Endothelial cell of umbilical vein (primary cell): ENCODE results near the gene FBN2. TPM values are rescaled to one million over a fixed set of nuclear protein-coding genes. Genes with fewer than 3 reads are reported as not detected.

Source experiments
- BruUV-seq: library from RNA; stranded (reverse); fragments of 400-500 nt; replicated peaks from 2 replicates; lab custom pipeline; 2021; lab: Mats Ljungman, UMichigan
- CTCF ChIA-PET: fragments of 300-600, 350-600 bp; sonication (Branson Sonifier 250); formaldehyde crosslinking; loops from one replicate; lab custom pipeline; 2021; ENCODE audit warnings: antibody characterized with exemption, inconsistent platforms; lab: Charles Lee
- POLR2A ChIA-PET: fragments of 300-600, 350-600 bp; sonication (Branson Sonifier 250); formaldehyde crosslinking; loops from one replicate; lab custom pipeline; 2021; ENCODE audit warnings: antibody characterized with exemption, inconsistent platforms; lab: Charles Lee
- DNase-seq: peaks from one replicate; pipeline ENCODE4 v3.0.0-alpha.2; 2011; ENCODE audit warnings: low read depth, low spot score
- FAIRE-seq: peaks from 2 replicates; lab custom pipeline; 2011; peaks lifted over from hg19 to GRCh38; lab: Jason Lieb, UNC
- H2AFZ ChIP-seq: 2 replicates; pipeline ENCODE4 v1.6.0; 2012; ENCODE audit warnings: low read depth, low read length, control low read depth, inconsistent platforms
- H3K27ac ChIP-seq: 2 replicates; pipeline ENCODE4 v1.5.1; 2011; ENCODE audit warnings: low read depth, mild to moderate bottlenecking, control low read depth, low read length, moderate library complexity; ENCODE audit not compliant: insufficient read depth
- H3K27me3 ChIP-seq, 2 experiments: 2 replicates each; pipeline versions ENCODE4 v1.6.0 to v1.6.1; 2011; ENCODE audit warnings: low read length in 2 of 2, mixed read lengths in 1 of 2; ENCODE audit not compliant: control insufficient read depth in 2 of 2, insufficient read depth in 2 of 2
- H3K36me3 ChIP-seq, 2 experiments: 2 replicates in 1 of 2; 3 replicates in 1 of 2; pipeline ENCODE4 v1.5.1; 2011; ENCODE audit warnings: low read length in 2 of 2, mild to moderate bottlenecking in 1 of 2, moderate library complexity in 1 of 2; ENCODE audit not compliant: control insufficient read depth in 2 of 2, insufficient read depth in 2 of 2; ENCODE audit errors: extremely low read depth in 1 of 2
- H3K4me1 ChIP-seq: 3 replicates; pipeline ENCODE4 v1.5.1; 2011; ENCODE audit warnings: mild to moderate bottlenecking, low read length; ENCODE audit not compliant: control insufficient read depth, insufficient read depth; ENCODE audit errors: extremely low read depth
- H3K4me2 ChIP-seq: 2 replicates; pipeline ENCODE4 v1.6.1; 2011; ENCODE audit warnings: low read length, control low read depth, mixed read lengths; ENCODE audit not compliant: insufficient read depth
- H3K4me3 ChIP-seq, 3 experiments: fragments of 200-600 bp in 1 of 3; sonication (generic), shearing (Covaris generic) in 1 of 3; replicated peaks in 1 of 3; 2 replicates each; pipeline ENCODE4 v1.5.1; 2011 to 2016; ENCODE audit warnings: control low read depth in 3 of 3, low read length in 3 of 3, mild to moderate bottlenecking in 2 of 3, inconsistent platforms in 1 of 3, low read depth in 1 of 3, moderate library complexity in 1 of 3; ENCODE audit not compliant: insufficient read depth in 1 of 3
- H3K79me2 ChIP-seq: 2 replicates; pipeline ENCODE4 v1.6.0; 2012; ENCODE audit warnings: low read length, inconsistent platforms; ENCODE audit not compliant: control insufficient read depth, insufficient read depth
- H3K9ac ChIP-seq: replicated peaks from 2 replicates; pipeline ENCODE3; 2011; ENCODE audit warnings: low read length, control low read depth; ENCODE audit not compliant: insufficient read depth; ENCODE audit errors: extremely low read depth
- H3K9me1 ChIP-seq: replicated peaks from 3 replicates; pipeline ENCODE4 v1.6.0; 2011; ENCODE audit warnings: mild to moderate bottlenecking, low read length; ENCODE audit not compliant: control insufficient read depth, insufficient read depth; ENCODE audit errors: extremely low read depth
- H3K9me3 ChIP-seq: replicated peaks from 2 replicates; pipeline ENCODE4 v1.5.1; 2012; ENCODE audit warnings: low read length, inconsistent platforms; ENCODE audit not compliant: control insufficient read depth, insufficient read depth
- H4K20me1 ChIP-seq: replicated peaks from 2 replicates; pipeline ENCODE3; 2011; ENCODE audit warnings: mild to moderate bottlenecking, low read length; ENCODE audit not compliant: control insufficient read depth, insufficient read depth; ENCODE audit errors: extremely low read depth
- EZH2 ChIP-seq: IDR thresholded peaks from 2 replicates; pipeline ENCODE4 v1.6.1; 2012; ENCODE audit warnings: borderline replicate concordance, low read depth, mild to moderate bottlenecking, moderate library complexity, low read length, inconsistent platforms; ENCODE audit not compliant: severe bottlenecking
- FOS ChIP-seq: IDR thresholded peaks from 2 replicates; pipeline ENCODE4 v1.6.1; 2011; ENCODE audit warnings: mild to moderate bottlenecking, low read length, moderate library complexity, borderline replicate concordance; ENCODE audit not compliant: insufficient read depth
- GATA2 ChIP-seq: IDR thresholded peaks from 2 replicates; pipeline ENCODE4 v1.7.0; 2011; ENCODE audit warnings: low read depth, mild to moderate bottlenecking, moderate library complexity, mixed read lengths, low read length; ENCODE audit not compliant: insufficient read length, insufficient read depth
- JUN ChIP-seq: IDR thresholded peaks from 2 replicates; pipeline ENCODE4 v1.6.1; 2011; ENCODE audit warnings: borderline replicate concordance, low read depth; ENCODE audit not compliant: insufficient read length, insufficient read depth
- MYC ChIP-seq: IDR thresholded peaks from one replicate; pipeline ENCODE4 v1.6.1; 2011; ENCODE audit warnings: mild to moderate bottlenecking, low read depth, low read length
- POLR2A ChIP-seq: IDR thresholded peaks from 2 replicates; pipeline ENCODE4 v1.6.1; 2012; ENCODE audit warnings: low read depth, mild to moderate bottlenecking, control low read depth, low read length
- POLR2AphosphoS5 ChIP-seq: IDR thresholded peaks from 2 replicates; pipeline ENCODE4 v1.6.1; 2012; ENCODE audit warnings: low read depth, mild to moderate bottlenecking, control low read depth, low read length, moderate library complexity; ENCODE audit not compliant: insufficient read depth
- dilution Hi-C: fragments of 300-500 bp; cut with MboI; formaldehyde crosslinking; loops from one replicate; pipeline ENCODE4 v1.15.0; 2019; ENCODE audit warnings: low sequenced_read_pairs; ENCODE audit not compliant: extremely low pct_ligation_motif_present
- intact Hi-C: fragments of 100-400 bp; cut with micrococcal nuclease; formaldehyde crosslinking; loops from one replicate; pipeline ENCODE4 v1.10.0; 2022
- polyA plus RNA-seq, 4 experiments: library from polyadenylated mRNA; depleted of rRNA in 3 of 4; stranded (reverse) in 3 of 4; unstranded in 1 of 4; fragments of >200 nt; gene quantifications; 2 replicates each; pipeline versions ENCODE4 v1.2.1 to v1.2.3, GENCODE V29; 2011 to 2012; ENCODE audit warnings: missing spikeins in 1 of 4
- total RNA-seq: library from RNA; stranded (reverse); gene quantifications from 2 replicates; pipeline ENCODE4 v1.2.3, GENCODE V29; 2021
- TF ChIP-seq, protein P1 (sequence below): IDR thresholded peaks from 2 replicates; pipeline ENCODE4 v1.6.1; 2011; ENCODE audit not compliant: insufficient read depth, insufficient read length
- TF ChIP-seq, protein P2 (sequence below), 2 donors: IDR thresholded peaks; 1 replicate in 1 of 2; 2 replicates in 1 of 2; pipeline ENCODE4 v1.5.1; 2011; ENCODE audit warnings: low read length in 2 of 2, mild to moderate bottlenecking in 2 of 2, moderate library complexity in 2 of 2, control low read depth in 1 of 2, inconsistent platforms in 1 of 2, low read depth in 1 of 2; ENCODE audit not compliant: insufficient read depth in 1 of 2; ENCODE audit errors: extremely low read depth in 1 of 2

FBN2 gene
- total and polyA plus RNA-seq, 2 donors (not counting 3 experiments of a cell fraction or from before 2014, with no cell fraction given): 21.8 to 57.4 TPM

DNA sequence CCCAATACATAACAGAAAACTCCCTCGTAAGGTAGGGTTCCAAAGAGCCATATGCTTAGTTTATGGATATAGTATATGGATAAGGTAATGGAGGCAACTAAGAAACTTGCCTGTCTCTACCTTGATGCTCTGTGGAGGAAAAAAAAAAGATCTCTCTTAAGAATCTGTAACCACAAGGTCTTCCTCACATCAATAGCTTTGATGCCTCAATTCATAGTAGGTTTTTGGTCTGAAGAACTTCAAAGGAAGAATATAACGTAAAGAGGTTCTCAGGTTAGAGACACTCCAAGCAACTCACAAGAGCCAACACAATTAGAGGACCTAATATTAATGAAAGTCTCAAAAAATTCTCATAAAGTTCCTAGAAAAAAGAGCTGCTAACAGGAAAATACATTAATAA is 140.2 kb downstream of the FBN2 start:
- TF ChIP-seq GATA2 (no peak), EZH2 (no peak), JUN (no peak), MYC (no peak), POLR2AphosphoS5 (no peak), FOS (no peak), POLR2A (no peak)
- TF ChIP-seq, protein P1, sequence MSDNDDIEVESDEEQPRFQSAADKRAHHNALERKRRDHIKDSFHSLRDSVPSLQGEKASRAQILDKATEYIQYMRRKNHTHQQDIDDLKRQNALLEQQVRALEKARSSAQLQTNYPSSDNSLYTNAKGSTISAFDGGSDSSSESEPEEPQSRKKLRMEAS: no peak
- TF ChIP-seq, protein P2, sequence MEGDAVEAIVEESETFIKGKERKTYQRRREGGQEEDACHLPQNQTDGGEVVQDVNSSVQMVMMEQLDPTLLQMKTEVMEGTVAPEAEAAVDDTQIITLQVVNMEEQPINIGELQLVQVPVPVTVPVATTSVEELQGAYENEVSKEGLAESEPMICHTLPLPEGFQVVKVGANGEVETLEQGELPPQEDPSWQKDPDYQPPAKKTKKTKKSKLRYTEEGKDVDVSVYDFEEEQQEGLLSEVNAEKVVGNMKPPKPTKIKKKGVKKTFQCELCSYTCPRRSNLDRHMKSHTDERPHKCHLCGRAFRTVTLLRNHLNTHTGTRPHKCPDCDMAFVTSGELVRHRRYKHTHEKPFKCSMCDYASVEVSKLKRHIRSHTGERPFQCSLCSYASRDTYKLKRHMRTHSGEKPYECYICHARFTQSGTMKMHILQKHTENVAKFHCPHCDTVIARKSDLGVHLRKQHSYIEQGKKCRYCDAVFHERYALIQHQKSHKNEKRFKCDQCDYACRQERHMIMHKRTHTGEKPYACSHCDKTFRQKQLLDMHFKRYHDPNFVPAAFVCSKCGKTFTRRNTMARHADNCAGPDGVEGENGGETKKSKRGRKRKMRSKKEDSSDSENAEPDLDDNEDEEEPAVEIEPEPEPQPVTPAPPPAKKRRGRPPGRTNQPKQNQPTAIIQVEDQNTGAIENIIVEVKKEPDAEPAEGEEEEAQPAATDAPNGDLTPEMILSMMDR (IDR thresholded peaks at IDR 0.05; ENCODE audit: extremely low read depth in 1 of 2, insufficient read depth in 1 of 2, low read depth in 1 of 2, low read length in 2 of 2): no peak
- Histone ChIP-seq H3K4me1 (peaks cover 5% of the 10 kb centered on the region), H3K9me3 (no peaks in the 10 kb centered on the region), H2AFZ (no peak overlapping the region), H3K79me2 (no peaks in the 10 kb centered on the region), H3K36me3 (no peaks in the 10 kb centered on the region), H3K27ac (no peak overlapping the region), H3K9ac (no peak overlapping the region), H3K4me3 (no peak overlapping the region), H3K4me2 (no peak overlapping the region), H3K27me3 (no peaks in the 10 kb centered on the region), H4K20me1 (no peaks in the 10 kb centered on the region), H3K9me1 (no peaks in the 10 kb centered on the region)
- POLR2A ChIA-PET: no interaction called here
- intact Hi-C loops (no loop called here), dilution Hi-C loops (no loop called here)
- DNase-seq: no peak
- no TSS peak for BruUV-seq
- no peak for FAIRE-seq
- CTCF ChIA-PET: interaction anchor here (0.9 kb wide), 1 partner anchor 71 kb away, joined by 3 read pairs; no protein-coding TSS in a partner anchor
